Hindlimb muscle (tissue), 1 donor: ENCODE measurements around the gene IKBKE. TPM values are rescaled to one million over a fixed set of nuclear protein-coding genes. Genes with fewer than 3 reads are reported as not detected.
A peak's percentile ranks its signal among the peaks of the same experiment; 100 is the strongest.

Source experiments
- DNase-seq: peaks from one replicate; pipeline ENCODE4 v3.0.0-alpha.2; 2013
- polyA plus RNA-seq: library from polyadenylated mRNA; unstranded; fragments of 120-200 nt; gene quantifications from one replicate; pipeline ENCODE4 v1.2.1, GENCODE V29; 2013; ENCODE audit not compliant: insufficient read length

Gene IKBKE
- polyA plus RNA-seq, 1 donor, result 3.1 TPM

- no peak for DNase-seq
Observed at GRCh38 chr1:206455666-206456344, 14.5 kb upstream of the IKBKE start.

DNA sequence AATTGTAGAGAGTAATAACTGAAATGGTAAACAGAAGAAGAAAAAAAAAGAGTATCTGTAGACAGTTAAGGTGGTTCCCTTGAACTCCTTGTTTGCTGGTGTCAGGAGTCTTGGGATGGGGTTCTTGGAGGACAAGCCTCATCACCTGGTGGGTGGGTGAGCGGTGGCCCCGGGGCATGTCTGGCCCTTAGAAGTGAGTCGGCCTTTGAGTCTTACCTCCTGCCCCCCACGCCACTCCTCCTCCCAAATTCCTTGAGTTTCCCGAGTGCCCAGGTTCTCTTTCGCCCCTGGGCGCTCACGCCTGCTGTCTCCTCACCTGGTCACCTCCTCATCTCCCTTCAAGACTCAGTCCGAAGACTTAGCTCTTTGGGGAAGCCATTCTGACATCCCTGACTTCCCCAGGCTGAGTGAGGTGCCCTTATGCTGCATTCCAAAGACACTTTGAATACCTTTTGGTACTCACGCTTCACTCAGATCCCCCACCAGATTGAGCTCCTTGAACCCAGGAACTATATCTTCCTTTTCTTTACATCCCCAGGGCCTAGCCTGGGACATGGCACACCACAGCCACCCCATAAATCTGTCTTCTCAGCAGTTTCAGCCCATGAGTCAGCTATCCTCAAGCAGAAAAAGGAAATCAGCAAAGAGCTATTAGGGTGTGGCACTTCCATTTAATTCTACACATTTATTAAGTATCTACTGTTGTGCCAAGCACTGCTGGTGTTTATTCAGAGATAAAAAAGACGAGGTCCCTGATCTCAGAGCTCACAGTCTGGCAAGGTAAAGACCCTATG is 13.5 kb upstream of the IKBKE start:
- no peak for DNase-seq

DNA sequence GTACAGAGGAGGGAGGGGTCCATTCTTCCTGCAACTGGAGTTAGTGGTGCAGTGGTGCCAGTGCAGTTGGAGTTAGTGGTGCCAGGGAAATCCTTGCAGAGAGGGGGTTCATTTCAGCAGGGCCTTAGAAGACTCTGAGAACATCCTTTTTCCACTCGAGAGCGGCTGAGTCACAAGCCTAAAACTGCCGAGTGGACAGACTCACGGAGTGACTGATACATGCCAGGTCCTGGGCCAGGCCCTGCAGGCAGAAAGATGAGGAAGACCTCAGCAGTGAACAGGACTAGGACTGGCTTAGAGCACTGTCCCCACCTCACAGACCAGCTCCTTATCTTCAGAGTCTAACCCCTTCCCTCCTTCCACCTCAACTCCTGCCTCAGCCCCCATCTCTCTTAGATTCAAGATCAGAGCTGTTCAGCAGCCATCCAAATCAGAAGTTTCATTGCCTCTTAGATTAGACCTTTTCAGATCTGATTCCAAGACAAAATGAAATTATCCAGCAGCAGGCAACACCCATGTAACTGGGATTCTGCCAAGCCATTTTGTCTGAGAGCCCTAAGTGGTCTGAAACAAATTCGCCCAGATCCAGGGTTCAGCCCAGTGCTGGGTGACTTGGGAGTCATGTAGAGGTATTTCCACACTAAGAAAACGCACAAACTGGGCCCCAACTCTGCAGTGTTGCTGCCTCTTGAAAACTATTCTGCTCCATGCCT is 12.7 kb upstream of the IKBKE start:
- DNase-seq, result no peak

DNA sequence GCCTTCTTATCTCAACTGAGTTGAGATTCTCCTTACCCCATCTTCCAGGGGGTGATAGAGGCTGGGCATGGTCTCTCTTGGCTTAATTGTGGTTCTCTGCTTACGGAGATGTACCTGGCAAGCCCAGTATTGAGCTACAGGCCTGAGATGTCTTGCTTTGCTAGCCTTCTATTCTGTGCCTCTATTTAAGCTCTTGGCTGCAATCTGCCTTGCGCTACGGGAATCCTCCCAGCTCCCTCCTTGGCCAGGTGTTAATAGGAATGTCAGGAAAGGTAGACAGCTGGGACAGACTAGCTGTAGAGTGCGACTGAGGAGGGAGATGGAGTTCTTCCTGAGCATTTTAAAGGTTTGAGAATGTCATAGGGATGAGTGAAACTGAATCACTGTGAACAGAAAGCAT is 10.6 kb upstream of the IKBKE start:
- DNase-seq, result no peak

DNA sequence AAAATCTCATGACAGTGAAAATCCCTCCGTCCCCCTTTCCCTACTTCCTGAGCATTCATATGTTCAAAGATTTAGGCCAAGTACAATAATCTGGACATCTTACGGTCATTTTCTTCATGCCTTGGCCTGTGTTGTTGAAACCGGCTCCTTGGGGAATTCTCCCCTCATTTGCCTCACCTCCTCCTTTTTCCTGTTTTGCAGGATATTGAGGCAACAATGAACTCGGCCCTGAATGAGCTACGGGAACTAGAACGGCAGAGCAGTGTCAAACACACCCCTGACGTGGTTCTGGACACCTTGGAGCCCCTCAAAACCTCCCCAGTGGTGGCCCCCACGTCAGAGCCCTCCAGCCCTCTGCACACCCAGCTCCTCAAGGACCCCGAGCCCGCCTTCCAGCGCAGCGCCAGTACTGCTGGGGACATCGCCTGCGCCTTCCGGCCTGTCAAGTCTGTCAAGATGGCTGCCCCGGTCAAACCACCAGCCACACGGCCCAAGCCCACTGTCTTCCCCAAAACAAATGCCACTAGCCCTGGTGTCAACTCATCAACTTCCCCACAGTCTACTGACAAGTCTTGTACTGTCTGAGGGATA is 9.3 kb upstream of the IKBKE start:
- DNase-seq, result no peak

- peak; percentile 81 for DNase-seq
Observed at GRCh38 chr1:206461602-206462455, 8.4 kb upstream of the IKBKE start.

DNA sequence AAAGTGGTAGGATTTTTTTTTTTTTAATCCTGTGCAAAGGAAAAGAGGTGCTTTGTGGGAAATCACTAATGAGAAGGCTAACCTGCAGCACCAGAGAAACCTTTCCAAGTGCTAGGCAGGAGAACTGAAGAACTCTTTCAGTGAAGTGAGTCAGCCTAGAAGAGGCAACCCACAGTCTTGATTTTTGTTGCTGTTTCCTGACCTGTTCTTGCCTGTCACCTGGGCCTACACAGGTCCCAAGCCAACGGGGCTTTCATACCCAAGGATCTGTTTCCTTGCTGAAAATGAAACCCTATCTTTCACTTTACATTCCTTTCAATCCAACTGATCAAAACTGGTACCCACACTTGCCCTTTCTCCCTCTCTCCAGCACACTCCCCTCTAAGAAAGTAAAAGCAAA is 7.1 kb upstream of the IKBKE start:
- DNase-seq, result no peak

DNA sequence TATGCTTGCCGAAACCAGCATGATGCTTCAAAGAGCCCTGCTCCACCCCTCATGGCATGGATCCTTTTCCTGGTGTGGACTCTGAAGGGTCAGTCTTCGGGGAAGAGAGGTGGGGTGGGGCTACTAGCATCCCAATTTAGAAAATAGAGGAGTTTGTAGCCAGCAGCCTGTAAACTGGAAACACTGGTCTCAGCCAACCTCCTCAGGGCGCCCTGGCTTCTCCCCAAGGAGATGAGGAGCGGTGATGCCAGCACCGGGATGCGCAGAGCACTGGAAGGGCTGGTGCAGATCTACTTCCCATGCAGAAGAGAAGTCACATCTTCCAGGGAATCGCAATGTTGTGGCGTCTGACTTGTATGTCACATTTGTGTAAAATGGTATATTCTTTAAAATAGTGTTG is 6.4 kb upstream of the IKBKE start:
- DNase-seq, result no peak

- no peak for DNase-seq
Observed at GRCh38 chr1:206464456-206464964, 5.8 kb upstream of the IKBKE start.

DNA sequence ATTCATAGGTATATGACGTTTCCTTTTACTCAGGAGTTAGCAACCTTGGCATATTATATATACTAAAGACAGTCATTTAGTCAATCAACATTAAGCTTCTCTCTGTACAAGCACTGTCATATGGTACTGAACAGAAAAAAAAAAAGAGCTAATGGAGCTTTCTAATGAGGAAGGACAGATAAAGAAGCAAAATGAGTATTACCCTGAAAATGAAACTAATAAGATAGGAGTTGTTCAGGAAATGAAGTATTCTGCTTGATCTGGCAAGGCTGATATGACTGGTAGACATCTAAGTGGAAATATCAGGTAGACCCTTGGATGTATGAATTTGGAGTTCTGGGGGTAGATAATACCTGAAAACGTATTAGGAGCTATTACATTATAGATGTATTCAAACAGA is 4.3 kb upstream of the IKBKE start:
- DNase-seq, result no peak

- DNase-seq, result no peak
Observed at GRCh38 chr1:206466840-206467649, 3.2 kb upstream of the IKBKE start.

DNA sequence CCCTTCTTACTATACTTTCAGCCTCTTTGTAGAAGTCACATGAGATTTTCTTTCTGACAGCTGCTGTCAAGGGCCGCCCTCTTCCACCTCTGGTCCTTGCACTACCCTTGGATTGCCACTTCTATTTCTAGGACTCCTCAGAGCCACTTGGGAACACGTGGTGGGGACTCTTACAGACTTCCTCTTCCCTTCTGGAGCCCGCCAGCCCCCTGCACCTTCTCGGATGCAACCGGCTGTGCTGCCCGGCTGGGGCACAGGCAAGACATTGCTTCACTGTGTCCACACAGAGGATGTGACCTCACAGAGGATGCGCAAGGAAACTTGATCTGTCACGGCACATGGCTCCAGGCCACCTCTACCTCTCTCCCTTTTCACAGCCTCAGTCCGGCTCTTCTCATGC is 2.4 kb upstream of the IKBKE start:
- DNase-seq, result no peak

DNA sequence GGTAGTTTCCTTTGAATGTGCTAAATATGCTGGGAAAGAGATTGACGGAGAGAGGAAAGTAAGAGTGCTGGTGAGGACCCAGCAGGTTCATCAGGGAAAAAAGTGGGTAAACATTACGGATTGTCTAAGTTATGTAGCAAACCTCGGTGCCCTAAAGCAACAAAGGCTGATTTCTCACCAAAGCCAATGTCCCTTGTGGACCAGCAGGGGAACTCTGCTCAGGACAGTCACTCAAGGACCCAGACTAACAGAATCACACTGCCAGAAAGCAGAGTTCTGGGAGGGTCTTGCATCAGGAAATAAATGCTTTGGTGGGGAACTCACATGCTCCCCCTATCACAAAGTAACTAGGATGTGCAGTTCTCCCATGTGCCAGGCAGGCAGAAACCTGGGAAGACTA is 1.7 kb upstream of the IKBKE start:
- DNase-seq, result no peak

DNA sequence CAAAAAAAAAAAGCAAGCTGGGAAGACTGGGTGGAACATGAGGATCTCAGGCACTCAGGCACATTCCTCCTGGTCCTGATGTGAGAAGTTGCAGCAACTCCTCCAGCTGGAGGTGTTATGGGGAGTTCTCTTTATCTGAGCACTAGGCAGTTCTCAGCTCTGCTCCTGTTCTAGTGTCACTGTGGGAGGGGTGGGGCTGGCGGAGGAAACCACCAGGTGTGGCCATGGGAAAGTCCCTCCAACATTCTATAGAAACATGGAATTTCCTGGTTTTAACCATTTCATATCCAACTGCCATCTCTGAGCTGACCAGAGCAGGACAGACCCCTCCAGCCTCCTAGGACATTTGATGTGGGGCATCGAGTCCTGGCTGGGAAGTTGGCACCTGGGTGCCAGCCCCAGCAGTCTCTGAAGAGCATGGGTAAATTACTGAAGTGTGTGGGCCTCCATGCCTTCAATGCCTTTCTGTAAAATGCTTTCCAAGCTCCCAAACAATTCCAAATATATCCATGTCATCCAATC is 804 bp upstream of the IKBKE start:
- no peak for DNase-seq

- DNase-seq, result no peak
Observed at GRCh38 chr1:206470692-206471414, 577 bp downstream of the IKBKE start.

DNA sequence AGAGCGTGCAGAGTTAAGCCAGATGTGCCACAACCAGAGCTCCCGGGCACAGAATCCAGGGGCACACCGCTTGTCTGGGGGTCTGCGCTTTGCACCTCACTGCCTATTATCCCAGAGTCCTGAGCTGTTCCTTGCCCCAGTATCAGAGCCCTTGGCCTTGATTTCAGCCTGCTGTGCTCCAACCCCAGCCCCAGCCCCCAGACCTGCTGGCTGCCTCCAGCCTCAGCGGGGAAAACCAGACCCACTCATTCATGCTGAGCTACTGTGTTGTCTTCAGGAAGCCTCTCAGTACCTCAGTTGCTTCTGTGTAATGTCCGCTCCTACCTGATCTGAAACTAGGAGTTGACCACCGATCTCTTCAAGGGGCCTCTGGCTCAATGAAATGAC is 1.1 kb downstream of the IKBKE start:
- no peak for DNase-seq

DNA sequence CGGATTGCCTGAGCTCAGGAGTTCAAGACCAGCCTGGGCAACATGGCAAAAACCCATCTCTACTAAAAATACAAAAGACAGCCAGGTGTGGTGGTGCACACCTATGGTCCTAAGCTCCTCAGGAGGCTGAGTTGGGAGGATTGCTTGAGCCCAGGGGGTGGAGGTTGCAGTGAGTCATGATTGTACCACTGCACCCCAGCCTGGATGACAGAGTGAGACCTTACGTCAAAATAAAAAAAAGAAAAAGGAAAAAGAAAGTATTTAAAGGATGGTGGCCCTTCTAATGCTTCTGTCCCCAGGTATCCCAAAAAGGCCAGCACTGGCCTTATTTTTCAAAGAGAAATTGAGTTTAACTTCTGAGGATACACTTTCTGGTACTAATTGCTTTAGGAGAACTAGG is 1.7 kb downstream of the IKBKE start:
- DNase-seq, result no peak

- no peak for DNase-seq
Observed at GRCh38 chr1:206472454-206472853, 2.2 kb downstream of the IKBKE start.

- DNase-seq, result no peak
Observed at GRCh38 chr1:206472886-206473285, 2.6 kb downstream of the IKBKE start.

- DNase-seq, result no peak
Observed at GRCh38 chr1:206476058-206476457, 5.8 kb downstream of the IKBKE start.
